GM18505 (cell line): ENCODE data around the gene RBMS1.
"Not testable (repeated sequence)": the region's sequence is repeated elsewhere in the genome, so short reads cannot be mapped to it uniquely, and the experiment has no call there.

Experiments
- ATAC-seq: cut with Tn5 transposase; IDR thresholded peaks from one replicate; pipeline ENCODE4 v1.9.1; 2021; ENCODE audit not compliant: unreplicated experiment
- POLR2A ChIP-seq: IDR thresholded peaks from 4 replicates; pipeline ENCODE4 v1.6.1; 2011; ENCODE audit warnings: borderline replicate concordance; ENCODE audit not compliant: insufficient read depth, insufficient read length; ENCODE audit errors: extremely low read depth

RBMS1 gene

GRCh38 chr2:160376576-160376975 is 117.0 kb downstream of the RBMS1 start:
- TF ChIP-seq POLR2A, result no peak
- ATAC-seq, result no peak

- TF ChIP-seq POLR2A, result no peak
- no peak for ATAC-seq
Observed at GRCh38 chr2:160375802-160376469, 117.7 kb downstream of the RBMS1 start.

GRCh38 chr2:160375037-160375436 is 118.6 kb downstream of the RBMS1 start:
- ATAC-seq, result no peak
- no peak for TF ChIP-seq POLR2A

- TF ChIP-seq POLR2A, result no peak
- ATAC-seq, result no peak
Observed at GRCh38 chr2:160373666-160374065, 119.9 kb downstream of the RBMS1 start.

GRCh38 chr2:160373263-160373662 is 120.3 kb downstream of the RBMS1 start:
- ATAC-seq, result no peak

GRCh38 chr2:160372585-160372984 is 121.0 kb downstream of the RBMS1 start:
- ATAC-seq, result no peak
- no peak for TF ChIP-seq POLR2A

More at GRCh38 chr2:160373263-160373662, 120.3 kb downstream of the RBMS1 start:
- TF ChIP-seq POLR2A, result no peak

GRCh38 chr2:160372010-160372356 is 121.6 kb downstream of the RBMS1 start:
- no peak for ATAC-seq
- no peak for TF ChIP-seq POLR2A

- TF ChIP-seq POLR2A, result no peak
- no peak for ATAC-seq
Observed at GRCh38 chr2:160371251-160372009, 122.2 kb downstream of the RBMS1 start.

GRCh38 chr2:160368988-160369930 is 124.3 kb downstream of the RBMS1 start:
- no peak for ATAC-seq
- TF ChIP-seq POLR2A, result no peak

- no peak for ATAC-seq
Observed at GRCh38 chr2:160367887-160368286, 125.7 kb downstream of the RBMS1 start.

GRCh38 chr2:160367139-160367538 is 126.5 kb downstream of the RBMS1 start:
- ATAC-seq, result not testable (repeated sequence)

More at GRCh38 chr2:160367887-160368286, 125.7 kb downstream of the RBMS1 start:
- no peak for TF ChIP-seq POLR2A

- TF ChIP-seq POLR2A, result no peak
- ATAC-seq, result no peak
Observed at GRCh38 chr2:160366474-160366873, 127.1 kb downstream of the RBMS1 start.

GRCh38 chr2:160365716-160366367 is 127.8 kb downstream of the RBMS1 start:
- no peak for TF ChIP-seq POLR2A
- ATAC-seq, result no peak

GRCh38 chr2:160364364-160364763 is 129.2 kb downstream of the RBMS1 start:
- no peak for TF ChIP-seq POLR2A
- no peak for ATAC-seq

- no peak for TF ChIP-seq POLR2A
- no peak for ATAC-seq
Observed at GRCh38 chr2:160363961-160364360, 129.6 kb downstream of the RBMS1 start.
